H1 (cell line): ENCODE results near the gene DOCK3. TPM values are rescaled to one million over a fixed set of nuclear protein-coding genes. Genes with fewer than 3 reads are reported as not detected.

Experiments
- ASH2L ChIP-seq: fragments of 200-600, 300-600 bp; sonication (generic); IDR thresholded peaks from one replicate; pipeline ENCODE4 v1.7.1; 2017; ENCODE audit warnings: low read length
- KDM5A ChIP-seq: fragments of 200-600 bp; IDR thresholded peaks from 2 replicates; pipeline ENCODE4 v1.7.1; 2012; ENCODE audit warnings: mild to moderate bottlenecking, low read length, inconsistent platforms, mixed read lengths
- POLR2A ChIP-seq, 2 experiments: IDR thresholded peaks; 1 replicate in 1 of 2; 2 replicates in 1 of 2; pipeline ENCODE4 v1.6.1; 2011; ENCODE audit warnings: low read depth in 2 of 2, low read length in 2 of 2, mild to moderate bottlenecking in 2 of 2; ENCODE audit errors: control extremely low read depth in 1 of 2
- SIX5 ChIP-seq: IDR thresholded peaks from 2 replicates; pipeline ENCODE4 v1.6.1; 2011; ENCODE audit warnings: mild to moderate bottlenecking, low read depth, low read length
- YY1 ChIP-seq: IDR thresholded peaks from 2 replicates; pipeline ENCODE4 v1.6.1; 2011; ENCODE audit warnings: low read depth, mild to moderate bottlenecking, low read length
- polyA plus RNA-seq, 7 experiments: library from polyadenylated mRNA; depleted of rRNA in 3 of 7; stranded (reverse) in 5 of 7; unstranded in 2 of 7; fragments of >200 nt in 5 of 7; fragments of 200-250 nt in 2 of 7; gene quantifications; 1 replicate in 5 of 7; 2 replicates in 1 of 7; 4 replicates in 1 of 7; pipeline versions ENCODE4 v1.2.1 to v1.2.3, GENCODE V29; 2011 to 2013; ENCODE audit warnings: missing spikeins in 2 of 7, mixed read lengths in 2 of 7
- total RNA-seq: library from RNA; stranded (reverse); fragmentation: NEBNext Ultra II Directional; extraction: Animal tissue kit (Norgen Biotek cat#: 25700); gene quantifications from 2 replicates; pipeline ENCODE4 v1.2.1, GENCODE V29; 2021

Gene DOCK3
- total and polyA plus RNA-seq, 2 of the 8 experiments (the other 6 are each of a cell fraction or from before 2014, with no cell fraction given) = 2.7 to 5.0 TPM

DNA sequence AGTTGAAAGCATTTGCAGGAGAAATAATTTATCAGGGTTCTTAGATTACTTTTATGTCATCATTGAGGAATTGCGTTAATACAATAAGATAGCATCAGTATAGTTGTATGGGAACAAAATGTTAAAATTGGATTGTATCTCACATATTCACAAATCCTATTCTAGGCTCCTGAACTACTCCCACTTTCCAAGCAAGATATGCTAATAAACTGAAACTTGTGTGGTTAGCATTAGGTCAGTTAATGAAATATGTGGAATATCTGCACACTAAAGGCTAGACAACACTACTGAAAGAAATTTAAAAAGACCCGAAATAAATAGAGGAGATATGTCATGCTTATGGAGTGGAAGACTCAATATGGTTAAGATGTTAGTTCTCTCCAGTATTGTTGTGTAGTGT lies 272.7 kb downstream of the DOCK3 start (continued):
- TF ChIP-seq SIX5 = no peak
- no peak for TF ChIP-seq KDM5A
- TF ChIP-seq ASH2L = no peak
- TF ChIP-seq POLR2A (IDR thresholded peaks at IDR 0.05; ENCODE audit: control extremely low read depth in 1 of 2, low read depth in 2 of 2, low read length in 2 of 2) = no peak
- no peak for TF ChIP-seq YY1
